Measurements from ENCODE around the gene EXOC2. TPM values are rescaled to one million over a fixed set of nuclear protein-coding genes. Genes with fewer than 3 reads are reported as not detected.

Gene EXOC2
- total and polyA plus RNA-seq, 10 of the 15 experiments (the other 5 are each of a cell fraction or from before 2014, with no cell fraction given) = 8.7 to 32.8 (median 20.7) TPM

- TF ChIP-seq RELA (IDR thresholded peaks at IDR 0.05; ENCODE audit: borderline replicate concordance, partially characterized antibody) = peak; percentile 74
- no peak for TF ChIP-seq CEBPB (IDR thresholded peaks at IDR 0.05; ENCODE audit: borderline replicate concordance in 1 of 2, low read depth in 2 of 2, low read length in 2 of 2)
- peak; percentile 86; the same call in 1 of the 2 replicates for TF ChIP-seq ASH2L (IDR thresholded peaks at IDR 0.05; ENCODE audit: borderline replicate concordance, low read depth)
- no peak for TF ChIP-seq BRCA1 (IDR thresholded peaks at IDR 0.05; ENCODE audit: low read depth, low read length)
- TF ChIP-seq TCF7 (IDR thresholded peaks at IDR 0.05; ENCODE audit: borderline replicate concordance) = no peak
- peak; percentile 92 for TF ChIP-seq SIN3A (IDR thresholded peaks at IDR 0.05; ENCODE audit: low read depth, low read length)
- TF ChIP-seq ETV6 (conservative IDR thresholded peaks at IDR 0.05 in 1 of 2, IDR thresholded peaks at IDR 0.05 in 1 of 2; ENCODE audit: borderline replicate concordance in 1 of 2, low read depth in 1 of 2) = peak in 1 of 2 experiments; percentile 56; a peak in 1 of 4 replicates
- TF ChIP-seq FOXM1 (IDR thresholded peaks at IDR 0.05; ENCODE audit: low read depth, low read length) = no peak
- peak; percentile 83 for TF ChIP-seq ZBTB40 (IDR thresholded peaks at IDR 0.05; ENCODE audit: borderline replicate concordance)
- TF ChIP-seq NFXL1 (IDR thresholded peaks at IDR 0.05; ENCODE audit: borderline replicate concordance) = no peak
- TF ChIP-seq PBX3 (IDR thresholded peaks at IDR 0.05; ENCODE audit: insufficient replicate concordance, low read depth, low read length) = no peak
- no peak for TF ChIP-seq ZZZ3 (IDR thresholded peaks at IDR 0.05; ENCODE audit: control insufficient read depth, insufficient read length, low read depth)
- TF ChIP-seq EED (IDR thresholded peaks at IDR 0.05; ENCODE audit: low read depth) = no peak
- TF ChIP-seq CREB1 (IDR thresholded peaks at IDR 0.05; ENCODE audit: low read depth) = peak; percentile 80; the same call in 1 of the 2 replicates
- no peak for TF ChIP-seq ZBED1 (IDR thresholded peaks at IDR 0.05; ENCODE audit: borderline replicate concordance)
- 0 out of 2 replicates have a peak, but pooled peaks have one; percentile 21 for TF ChIP-seq RAD21 (IDR thresholded peaks at IDR 0.05; ENCODE audit: insufficient read depth, low read depth, low read length)
- peak; percentile 100 for TF ChIP-seq MLLT1 (IDR thresholded peaks at IDR 0.05)
- peak; percentile 99 for TF ChIP-seq NR2C2 (IDR thresholded peaks at IDR 0.05; ENCODE audit: borderline replicate concordance, control insufficient read depth, insufficient read length, low read depth)
- TF ChIP-seq ZNF274 (IDR thresholded peaks at IDR 0.05; ENCODE audit: insufficient read depth, insufficient read length) = no peak
- TF ChIP-seq SKIL (IDR thresholded peaks at IDR 0.05; ENCODE audit: low read depth, poor library complexity, severe bottlenecking) = no peak
Observed at GRCh38 chr6:692858-693722, at the start of gene EXOC2 (continued).
